ENCODE results near the gene NOL6.

The NOL6 gene

DNA sequence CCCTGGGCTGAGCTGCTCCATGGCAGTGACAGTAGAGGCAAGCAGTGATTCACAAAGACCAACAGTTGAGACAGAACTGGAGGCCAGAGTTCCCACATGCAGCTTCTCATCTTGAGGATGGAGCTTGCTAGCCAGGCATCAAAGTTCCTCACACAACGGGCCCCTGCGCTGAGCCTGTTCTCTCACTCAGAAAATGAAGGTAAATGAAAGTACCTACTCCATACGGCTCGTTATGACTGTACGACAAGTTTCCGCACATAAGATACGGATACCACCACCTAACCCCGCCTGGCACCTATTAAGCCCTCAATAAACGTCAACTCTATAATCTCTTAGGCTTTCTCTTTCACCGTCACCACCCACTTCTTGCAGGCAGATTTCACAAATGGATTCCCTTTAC is 12.9 kb downstream of the NOL6 start:
- Histone ChIP-seq H3K4me1 (ENCODE audit: low read length) (peaks cover 32% of the 10 kb centered on the region), H3K27me3 (replicated peaks; ENCODE audit: insufficient read depth, low read length) (no peaks in the 10 kb centered on the region), H3F3A (ENCODE audit: insufficient read depth, low read length) (peaks cover 31% of the 10 kb centered on the region), H3K4me2 (ENCODE audit: low read depth, low read length) (no peak overlapping the region), H2AFZ (ENCODE audit: low read length) (no peak overlapping the region), H3K9me3 (replicated peaks; ENCODE audit: insufficient read depth, low read length) (no peaks in the 10 kb centered on the region), H4K20me1 (ENCODE audit: insufficient read depth, low read length) (no peaks in the 10 kb centered on the region), H3K4me3 (ENCODE audit: low read length) (no peak overlapping the region), H3K9ac (ENCODE audit: low read length) (no peak overlapping the region), H3K9me2 (replicated peaks; ENCODE audit: insufficient read depth, low read length) (no peaks in the 10 kb centered on the region), H3K79me2 (ENCODE audit: low read length) (peaks cover 27% of the 10 kb centered on the region), H3K36me3 (replicated peaks; ENCODE audit: insufficient read depth, low read length) (peaks cover 1% of the 10 kb centered on the region; the same call in 1 of the 2 replicates), H3K27ac (ENCODE audit: low read length) (no peak overlapping the region)
- TF ChIP-seq CTCF (IDR thresholded peaks at IDR 0.05; ENCODE audit: low read length), result no peak
- no peak for TF ChIP-seq EZH2 (optimal IDR thresholded peaks at IDR 0.05; ENCODE audit: low read depth, low read length)
- no peak for TF ChIP-seq EZH2phosphoT487 (IDR thresholded peaks at IDR 0.05; ENCODE audit: low read length)
- DNase-seq, result no peak

- Histone ChIP-seq H3K27me3 (replicated peaks; ENCODE audit: insufficient read depth, low read length) (no peaks in the 10 kb centered on the region), H3K4me2 (ENCODE audit: low read depth, low read length) (no peak overlapping the region), H3K36me3 (replicated peaks; ENCODE audit: insufficient read depth, low read length) (no peaks in the 10 kb centered on the region), H3K4me1 (ENCODE audit: low read length) (peaks cover 41% of the 10 kb centered on the region), H3K27ac (ENCODE audit: low read length) (peak overlapping the region; percentile 56; the same call in 1 of the 2 replicates), H3K9me3 (replicated peaks; ENCODE audit: insufficient read depth, low read length) (no peaks in the 10 kb centered on the region), H3K9me2 (replicated peaks; ENCODE audit: insufficient read depth, low read length) (no peaks in the 10 kb centered on the region), H3K9ac (ENCODE audit: low read length) (no peak overlapping the region), H2AFZ (ENCODE audit: low read length) (no peak overlapping the region), H3K79me2 (ENCODE audit: low read length) (peaks cover 17% of the 10 kb centered on the region; the same call in 1 of the 2 replicates), H4K20me1 (ENCODE audit: insufficient read depth, low read length) (no peaks in the 10 kb centered on the region), H3F3A (ENCODE audit: insufficient read depth, low read length) (peaks cover 44% of the 10 kb centered on the region), H3K4me3 (ENCODE audit: low read length) (no peak overlapping the region)
- DNase-seq, result no peak
- TF ChIP-seq EZH2phosphoT487 (IDR thresholded peaks at IDR 0.05; ENCODE audit: low read length) (no peak), CTCF (IDR thresholded peaks at IDR 0.05; ENCODE audit: low read length) (no peak), EZH2 (optimal IDR thresholded peaks at IDR 0.05; ENCODE audit: low read depth, low read length) (no peak)
Measured at GRCh38 chr9:33459115-33459514, 14.6 kb downstream of the NOL6 start.

- DNase-seq, result peak; percentile 41
- no peaks in the 10 kb centered on the region for H3K27me3 ChIP-seq (replicated peaks; ENCODE audit: insufficient read depth, low read length)
- H3K9me2 ChIP-seq (replicated peaks; ENCODE audit: insufficient read depth, low read length), result no peaks in the 10 kb centered on the region
- peaks cover 50% of the 10 kb centered on the region for H3F3A ChIP-seq (ENCODE audit: insufficient read depth, low read length)
- H3K4me1 ChIP-seq (ENCODE audit: low read length), result peaks cover 48% of the 10 kb centered on the region
- no peak overlapping the region for H2AFZ ChIP-seq (ENCODE audit: low read length)
- no peaks in the 10 kb centered on the region for H3K9me3 ChIP-seq (replicated peaks; ENCODE audit: insufficient read depth, low read length)
- H3K36me3 ChIP-seq (replicated peaks; ENCODE audit: insufficient read depth, low read length), result no peaks in the 10 kb centered on the region
- H4K20me1 ChIP-seq (ENCODE audit: insufficient read depth, low read length), result no peaks in the 10 kb centered on the region
- peak overlapping the region; percentile 6; the same call in 1 of the 2 replicates for H3K9ac ChIP-seq (ENCODE audit: low read length)
- peak overlapping the region; percentile 45 for H3K4me2 ChIP-seq (ENCODE audit: low read depth, low read length)
- TF ChIP-seq CTCF (IDR thresholded peaks at IDR 0.05; ENCODE audit: low read length), result no peak
- TF ChIP-seq EZH2phosphoT487 (IDR thresholded peaks at IDR 0.05; ENCODE audit: low read length), result no peak
- no peak for TF ChIP-seq EZH2 (optimal IDR thresholded peaks at IDR 0.05; ENCODE audit: low read depth, low read length)
- no peak overlapping the region for H3K4me3 ChIP-seq (ENCODE audit: low read length)
- H3K79me2 ChIP-seq (ENCODE audit: low read length), result peaks cover 17% of the 10 kb centered on the region; the same call in 1 of the 2 replicates
- peak overlapping the region; percentile 56; the same call in 1 of the 2 replicates for H3K27ac ChIP-seq (ENCODE audit: low read length)
Measured at GRCh38 chr9:33458444-33458843, 15.3 kb downstream of the NOL6 start.
